ENCODE measurements around the gene KLRC1. TPM values are rescaled to one million over a fixed set of nuclear protein-coding genes. Genes with fewer than 3 reads are reported as not detected.

The KLRC1 gene
- polyA plus RNA-seq, 1 donor from 2014 or later, result not detected

DNA sequence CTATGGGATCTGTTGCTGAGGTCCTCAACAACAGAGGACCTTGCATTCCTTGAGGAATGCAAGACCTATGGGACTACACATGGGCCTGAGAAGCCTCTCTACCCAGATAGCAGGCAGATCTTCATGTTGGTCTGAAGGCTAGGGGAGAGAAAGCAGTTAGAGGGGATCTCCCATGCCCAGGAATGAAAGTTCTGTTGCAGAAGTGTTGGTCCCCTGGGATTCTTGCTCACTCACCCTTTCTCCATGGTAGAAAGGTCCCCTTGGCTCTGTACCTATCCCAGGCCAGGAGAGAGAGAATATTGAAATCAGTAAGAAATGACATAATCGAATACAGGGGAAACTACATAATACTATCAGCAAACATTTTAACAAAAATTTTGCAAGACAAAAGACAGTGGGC, 16.5 kb upstream of the KLRC1 start:
- Histone ChIP-seq H3K9me3 (ENCODE audit: low read length) (no peaks in the 10 kb centered on the region), H3K4me2 (ENCODE audit: low read length) (no peak overlapping the region), H4K20me1 (ENCODE audit: insufficient read depth) (no peaks in the 10 kb centered on the region), H3F3A (ENCODE audit: insufficient read depth, low read length, poor library complexity, severe bottlenecking) (no peaks in the 10 kb centered on the region), H3K27ac (ENCODE audit: low read length) (no peak overlapping the region), H3K9me2 (ENCODE audit: insufficient read depth, low read length) (no peaks in the 10 kb centered on the region), H3K27me3 (ENCODE audit: insufficient read depth, low read depth, low read length) (no peaks in the 10 kb centered on the region), H3K79me2 (replicated peaks; ENCODE audit: insufficient read depth, low read length) (no peaks in the 10 kb centered on the region), H3K9ac (ENCODE audit: low read length) (no peak overlapping the region), H3K36me3 (ENCODE audit: insufficient read depth, low read length) (no peaks in the 10 kb centered on the region), H2AFZ (ENCODE audit: low read depth, low read length) (no peak overlapping the region), H3K4me3 (ENCODE audit: low read length) (no peak overlapping the region)
- TF ChIP-seq SMC3 (conservative IDR thresholded peaks at IDR 0.05; ENCODE audit: poor library complexity) (no peak), EZH2 (IDR thresholded peaks at IDR 0.05; ENCODE audit: borderline replicate concordance, insufficient read depth, low read length, poor library complexity, severe bottlenecking) (no peak), RAD21 (conservative IDR thresholded peaks at IDR 0.05) (no peak), TAF1 (IDR thresholded peaks at IDR 0.05; ENCODE audit: low read depth) (no peak), MXI1 (conservative IDR thresholded peaks at IDR 0.05; ENCODE audit: poor library complexity, severe bottlenecking) (no peak), EP300 (conservative IDR thresholded peaks at IDR 0.05; ENCODE audit: poor library complexity, severe bottlenecking) (no peak), POLR2AphosphoS5 (IDR thresholded peaks at IDR 0.05) (no peak)
- TF ChIP-seq, protein P1, sequence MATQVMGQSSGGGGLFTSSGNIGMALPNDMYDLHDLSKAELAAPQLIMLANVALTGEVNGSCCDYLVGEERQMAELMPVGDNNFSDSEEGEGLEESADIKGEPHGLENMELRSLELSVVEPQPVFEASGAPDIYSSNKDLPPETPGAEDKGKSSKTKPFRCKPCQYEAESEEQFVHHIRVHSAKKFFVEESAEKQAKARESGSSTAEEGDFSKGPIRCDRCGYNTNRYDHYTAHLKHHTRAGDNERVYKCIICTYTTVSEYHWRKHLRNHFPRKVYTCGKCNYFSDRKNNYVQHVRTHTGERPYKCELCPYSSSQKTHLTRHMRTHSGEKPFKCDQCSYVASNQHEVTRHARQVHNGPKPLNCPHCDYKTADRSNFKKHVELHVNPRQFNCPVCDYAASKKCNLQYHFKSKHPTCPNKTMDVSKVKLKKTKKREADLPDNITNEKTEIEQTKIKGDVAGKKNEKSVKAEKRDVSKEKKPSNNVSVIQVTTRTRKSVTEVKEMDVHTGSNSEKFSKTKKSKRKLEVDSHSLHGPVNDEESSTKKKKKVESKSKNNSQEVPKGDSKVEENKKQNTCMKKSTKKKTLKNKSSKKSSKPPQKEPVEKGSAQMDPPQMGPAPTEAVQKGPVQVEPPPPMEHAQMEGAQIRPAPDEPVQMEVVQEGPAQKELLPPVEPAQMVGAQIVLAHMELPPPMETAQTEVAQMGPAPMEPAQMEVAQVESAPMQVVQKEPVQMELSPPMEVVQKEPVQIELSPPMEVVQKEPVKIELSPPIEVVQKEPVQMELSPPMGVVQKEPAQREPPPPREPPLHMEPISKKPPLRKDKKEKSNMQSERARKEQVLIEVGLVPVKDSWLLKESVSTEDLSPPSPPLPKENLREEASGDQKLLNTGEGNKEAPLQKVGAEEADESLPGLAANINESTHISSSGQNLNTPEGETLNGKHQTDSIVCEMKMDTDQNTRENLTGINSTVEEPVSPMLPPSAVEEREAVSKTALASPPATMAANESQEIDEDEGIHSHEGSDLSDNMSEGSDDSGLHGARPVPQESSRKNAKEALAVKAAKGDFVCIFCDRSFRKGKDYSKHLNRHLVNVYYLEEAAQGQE (IDR thresholded peaks at IDR 0.05; ENCODE audit: borderline replicate concordance), result no peak
- TF ChIP-seq, protein P2, sequence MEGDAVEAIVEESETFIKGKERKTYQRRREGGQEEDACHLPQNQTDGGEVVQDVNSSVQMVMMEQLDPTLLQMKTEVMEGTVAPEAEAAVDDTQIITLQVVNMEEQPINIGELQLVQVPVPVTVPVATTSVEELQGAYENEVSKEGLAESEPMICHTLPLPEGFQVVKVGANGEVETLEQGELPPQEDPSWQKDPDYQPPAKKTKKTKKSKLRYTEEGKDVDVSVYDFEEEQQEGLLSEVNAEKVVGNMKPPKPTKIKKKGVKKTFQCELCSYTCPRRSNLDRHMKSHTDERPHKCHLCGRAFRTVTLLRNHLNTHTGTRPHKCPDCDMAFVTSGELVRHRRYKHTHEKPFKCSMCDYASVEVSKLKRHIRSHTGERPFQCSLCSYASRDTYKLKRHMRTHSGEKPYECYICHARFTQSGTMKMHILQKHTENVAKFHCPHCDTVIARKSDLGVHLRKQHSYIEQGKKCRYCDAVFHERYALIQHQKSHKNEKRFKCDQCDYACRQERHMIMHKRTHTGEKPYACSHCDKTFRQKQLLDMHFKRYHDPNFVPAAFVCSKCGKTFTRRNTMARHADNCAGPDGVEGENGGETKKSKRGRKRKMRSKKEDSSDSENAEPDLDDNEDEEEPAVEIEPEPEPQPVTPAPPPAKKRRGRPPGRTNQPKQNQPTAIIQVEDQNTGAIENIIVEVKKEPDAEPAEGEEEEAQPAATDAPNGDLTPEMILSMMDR (IDR thresholded peaks at IDR 0.05; ENCODE audit: poor library complexity, severe bottlenecking), result no peak

DNA sequence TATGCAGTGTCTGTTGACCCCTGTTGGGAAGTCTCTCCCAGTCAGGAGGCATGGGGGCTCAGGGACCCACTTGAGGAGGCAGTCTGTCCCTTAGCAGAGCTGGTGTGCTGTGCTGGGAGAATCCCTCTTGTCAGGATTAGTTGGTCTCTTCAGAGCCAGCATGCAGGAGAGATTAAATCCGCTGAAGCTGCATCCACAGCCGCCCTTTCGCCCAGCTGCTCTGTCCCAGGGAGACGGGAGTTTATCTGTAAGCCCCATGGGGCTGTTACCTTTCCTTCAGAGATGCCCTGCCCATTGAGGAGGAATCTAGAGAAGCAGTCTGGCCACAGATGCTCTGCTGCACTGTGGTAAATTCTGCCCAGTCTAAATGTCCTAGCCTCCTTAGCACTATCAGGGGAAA, 13.1 kb upstream of the KLRC1 start:
- H3K9ac ChIP-seq (ENCODE audit: low read length), result no peak overlapping the region
- no peaks in the 10 kb centered on the region for H3K27me3 ChIP-seq (ENCODE audit: insufficient read depth, low read depth, low read length)
- H2AFZ ChIP-seq (ENCODE audit: low read depth, low read length), result no peak overlapping the region
- TF ChIP-seq EZH2 (IDR thresholded peaks at IDR 0.05; ENCODE audit: borderline replicate concordance, insufficient read depth, low read length, poor library complexity, severe bottlenecking), result no peak
- TF ChIP-seq, protein P1 (IDR thresholded peaks at IDR 0.05; ENCODE audit: borderline replicate concordance), result no peak
- TF ChIP-seq MXI1 (conservative IDR thresholded peaks at IDR 0.05; ENCODE audit: poor library complexity, severe bottlenecking), result no peak
- TF ChIP-seq POLR2AphosphoS5 (IDR thresholded peaks at IDR 0.05), result no peak
- TF ChIP-seq TAF1 (IDR thresholded peaks at IDR 0.05; ENCODE audit: low read depth), result no peak
- TF ChIP-seq SMC3 (conservative IDR thresholded peaks at IDR 0.05; ENCODE audit: poor library complexity), result no peak
- TF ChIP-seq RAD21 (conservative IDR thresholded peaks at IDR 0.05), result no peak
- TF ChIP-seq EP300 (conservative IDR thresholded peaks at IDR 0.05; ENCODE audit: poor library complexity, severe bottlenecking), result no peak
- TF ChIP-seq, protein P2 (IDR thresholded peaks at IDR 0.05; ENCODE audit: poor library complexity, severe bottlenecking), result no peak
- H3F3A ChIP-seq (ENCODE audit: insufficient read depth, low read length, poor library complexity, severe bottlenecking), result no peaks in the 10 kb centered on the region
- no peaks in the 10 kb centered on the region for H3K36me3 ChIP-seq (ENCODE audit: insufficient read depth, low read length)
- H3K79me2 ChIP-seq (replicated peaks; ENCODE audit: insufficient read depth, low read length), result no peaks in the 10 kb centered on the region
- H3K9me2 ChIP-seq (ENCODE audit: insufficient read depth, low read length), result no peaks in the 10 kb centered on the region
- H4K20me1 ChIP-seq (ENCODE audit: insufficient read depth), result no peaks in the 10 kb centered on the region
- H3K4me3 ChIP-seq (ENCODE audit: low read length), result no peak overlapping the region
- no peaks in the 10 kb centered on the region for H3K9me3 ChIP-seq (ENCODE audit: low read length)
- H3K4me2 ChIP-seq (ENCODE audit: low read length), result no peak overlapping the region
- no peak overlapping the region for H3K27ac ChIP-seq (ENCODE audit: low read length)

All from neural cell (in vitro differentiated cells).